GM12878 (cell line): ENCODE measurements around the gene TAS2R42. TPM values are rescaled to one million over a fixed set of nuclear protein-coding genes. Genes with fewer than 3 reads are reported as not detected.

Experiments used
- ASH2L ChIP-seq: fragments of 300-600, 200-600 bp; sonication (generic); IDR thresholded peaks from 2 replicates; pipeline ENCODE4 v1.6.1; 2017; ENCODE audit warnings: low read depth, mild to moderate bottlenecking, borderline replicate concordance
- E2F4 ChIP-seq: IDR thresholded peaks from 2 replicates; pipeline ENCODE4 v1.6.1; 2012; ENCODE audit warnings: low read depth, low read length, improper control_type of control experiment
- GABPA ChIP-seq: IDR thresholded peaks from 2 replicates; pipeline ENCODE4 v1.6.1; 2014; ENCODE audit warnings: antibody characterized with exemption, low read depth, mild to moderate bottlenecking, inconsistent platforms
- GATAD2B ChIP-seq: fragments of 450-650 bp; conservative IDR thresholded peaks from 2 replicates; pipeline ENCODE4 v1.6.1; 2017; ENCODE audit warnings: low read depth, mild to moderate bottlenecking, moderate library complexity
- IRF5 ChIP-seq: fragments of 450-650 bp; IDR thresholded peaks from 2 replicates; pipeline ENCODE4 v1.6.1; 2017; ENCODE audit warnings: borderline replicate concordance
- KLF5 ChIP-seq: fragments of 450-650 bp; IDR thresholded peaks from 2 replicates; pipeline ENCODE4 v1.6.1; 2014; ENCODE audit warnings: mild to moderate bottlenecking; ENCODE audit not compliant: partially characterized antibody
- MEF2B ChIP-seq: fragments of 450-650 bp; IDR thresholded peaks from 2 replicates; pipeline ENCODE4 v1.6.1; 2018; ENCODE audit warnings: mild to moderate bottlenecking, moderate library complexity; ENCODE audit not compliant: partially characterized antibody, poor library complexity, severe bottlenecking
- NFXL1 ChIP-seq: fragments of 450-650 bp; IDR thresholded peaks from 2 replicates; pipeline ENCODE4 v1.6.1; 2017; ENCODE audit warnings: antibody characterized with exemption, mild to moderate bottlenecking, borderline replicate concordance
- NR2F1 ChIP-seq: fragments of 450-650 bp; conservative IDR thresholded peaks from 2 replicates; pipeline ENCODE4 v1.6.1; 2017; ENCODE audit warnings: mild to moderate bottlenecking
- RFX5 ChIP-seq: IDR thresholded peaks from 2 replicates; pipeline ENCODE4 v1.6.1; 2011; ENCODE audit warnings: low read depth, low read length, improper control_type of control experiment
- SPI1 ChIP-seq: IDR thresholded peaks from 2 replicates; pipeline ENCODE4 v1.6.1; 2011; ENCODE audit warnings: low read depth, mild to moderate bottlenecking, low read length, moderate library complexity, borderline replicate concordance; ENCODE audit not compliant: insufficient read depth
- SREBF1 ChIP-seq: IDR thresholded peaks from 2 replicates; pipeline ENCODE4 v1.6.1; 2012; ENCODE audit warnings: mild to moderate bottlenecking, low read length
- ZNF384 ChIP-seq: IDR thresholded peaks from 2 replicates; pipeline ENCODE4 v1.6.1; 2012; ENCODE audit warnings: low read depth, mild to moderate bottlenecking, low read length, improper control_type of control experiment, borderline replicate concordance
- ZZZ3 ChIP-seq: IDR thresholded peaks from 2 replicates; pipeline ENCODE4 v1.6.1; 2011; ENCODE audit warnings: low read depth; ENCODE audit not compliant: control insufficient read depth, insufficient read length
- polyA plus RNA-seq, 11 experiments: library from polyadenylated mRNA; depleted of rRNA in 4 of 11; unstranded in 6 of 11; stranded (reverse) in 5 of 11; fragments of >200 nt; fragmentation: Nextera tagmentation in 4 of 11; fragmentation: Illumina TruSeq in 1 of 11; extraction: Ambion mirVana in 4 of 11; extraction: Trizol in 1 of 11; gene quantifications; 1 replicate in 1 of 11; 2 replicates in 10 of 11; pipeline versions ENCODE4 v1.2.1 to v1.2.3, GENCODE V29; 2011 to 2016; ENCODE audit warnings: inconsistent platforms in 2 of 11, missing spikeins in 2 of 11, low read depth in 1 of 11
- total RNA-seq, 4 experiments: library from RNA; depleted of rRNA in 3 of 4; stranded (reverse); fragments of >200 nt in 3 of 4; fragmentation: Illumina TruSeq in 1 of 4; extraction: Trizol in 1 of 4; gene quantifications; 2 replicates each; pipeline versions ENCODE4 v1.2.1 to v1.2.3, GENCODE V29; 2013 to 2021
- TF ChIP-seq, protein P1 (sequence below): IDR thresholded peaks from 2 replicates; pipeline ENCODE4 v1.6.1; 2011; ENCODE audit warnings: low read depth, low read length, improper control_type of control experiment, borderline replicate concordance
- TF ChIP-seq, protein P2 (sequence below): IDR thresholded peaks from 2 replicates; pipeline ENCODE4 v1.6.1; 2012; ENCODE audit warnings: improper control_type of control experiment, low read depth, low read length; ENCODE audit not compliant: insufficient replicate concordance
- TF ChIP-seq, protein P3 (sequence below): IDR thresholded peaks from 2 replicates; pipeline ENCODE4 v1.6.1; 2012; ENCODE audit warnings: low read depth, low read length, improper control_type of control experiment

Gene TAS2R42
- total and polyA plus RNA-seq, 10 of the 15 experiments (the other 5 are each of a cell fraction or from before 2014, with no cell fraction given) = not detected

GRCh38 chr12:11171145-11171968 is 15.4 kb downstream of the TAS2R42 start, which contains the start of gene SMIM10L1 (continued):
- TF ChIP-seq, protein P1, sequence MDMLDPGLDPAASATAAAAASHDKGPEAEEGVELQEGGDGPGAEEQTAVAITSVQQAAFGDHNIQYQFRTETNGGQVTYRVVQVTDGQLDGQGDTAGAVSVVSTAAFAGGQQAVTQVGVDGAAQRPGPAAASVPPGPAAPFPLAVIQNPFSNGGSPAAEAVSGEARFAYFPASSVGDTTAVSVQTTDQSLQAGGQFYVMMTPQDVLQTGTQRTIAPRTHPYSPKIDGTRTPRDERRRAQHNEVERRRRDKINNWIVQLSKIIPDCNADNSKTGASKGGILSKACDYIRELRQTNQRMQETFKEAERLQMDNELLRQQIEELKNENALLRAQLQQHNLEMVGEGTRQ = no peak
- TF ChIP-seq ASH2L = peak; percentile 97; the same call in 1 of the 2 replicates
- no peak for TF ChIP-seq SREBF1
- TF ChIP-seq, protein P2, sequence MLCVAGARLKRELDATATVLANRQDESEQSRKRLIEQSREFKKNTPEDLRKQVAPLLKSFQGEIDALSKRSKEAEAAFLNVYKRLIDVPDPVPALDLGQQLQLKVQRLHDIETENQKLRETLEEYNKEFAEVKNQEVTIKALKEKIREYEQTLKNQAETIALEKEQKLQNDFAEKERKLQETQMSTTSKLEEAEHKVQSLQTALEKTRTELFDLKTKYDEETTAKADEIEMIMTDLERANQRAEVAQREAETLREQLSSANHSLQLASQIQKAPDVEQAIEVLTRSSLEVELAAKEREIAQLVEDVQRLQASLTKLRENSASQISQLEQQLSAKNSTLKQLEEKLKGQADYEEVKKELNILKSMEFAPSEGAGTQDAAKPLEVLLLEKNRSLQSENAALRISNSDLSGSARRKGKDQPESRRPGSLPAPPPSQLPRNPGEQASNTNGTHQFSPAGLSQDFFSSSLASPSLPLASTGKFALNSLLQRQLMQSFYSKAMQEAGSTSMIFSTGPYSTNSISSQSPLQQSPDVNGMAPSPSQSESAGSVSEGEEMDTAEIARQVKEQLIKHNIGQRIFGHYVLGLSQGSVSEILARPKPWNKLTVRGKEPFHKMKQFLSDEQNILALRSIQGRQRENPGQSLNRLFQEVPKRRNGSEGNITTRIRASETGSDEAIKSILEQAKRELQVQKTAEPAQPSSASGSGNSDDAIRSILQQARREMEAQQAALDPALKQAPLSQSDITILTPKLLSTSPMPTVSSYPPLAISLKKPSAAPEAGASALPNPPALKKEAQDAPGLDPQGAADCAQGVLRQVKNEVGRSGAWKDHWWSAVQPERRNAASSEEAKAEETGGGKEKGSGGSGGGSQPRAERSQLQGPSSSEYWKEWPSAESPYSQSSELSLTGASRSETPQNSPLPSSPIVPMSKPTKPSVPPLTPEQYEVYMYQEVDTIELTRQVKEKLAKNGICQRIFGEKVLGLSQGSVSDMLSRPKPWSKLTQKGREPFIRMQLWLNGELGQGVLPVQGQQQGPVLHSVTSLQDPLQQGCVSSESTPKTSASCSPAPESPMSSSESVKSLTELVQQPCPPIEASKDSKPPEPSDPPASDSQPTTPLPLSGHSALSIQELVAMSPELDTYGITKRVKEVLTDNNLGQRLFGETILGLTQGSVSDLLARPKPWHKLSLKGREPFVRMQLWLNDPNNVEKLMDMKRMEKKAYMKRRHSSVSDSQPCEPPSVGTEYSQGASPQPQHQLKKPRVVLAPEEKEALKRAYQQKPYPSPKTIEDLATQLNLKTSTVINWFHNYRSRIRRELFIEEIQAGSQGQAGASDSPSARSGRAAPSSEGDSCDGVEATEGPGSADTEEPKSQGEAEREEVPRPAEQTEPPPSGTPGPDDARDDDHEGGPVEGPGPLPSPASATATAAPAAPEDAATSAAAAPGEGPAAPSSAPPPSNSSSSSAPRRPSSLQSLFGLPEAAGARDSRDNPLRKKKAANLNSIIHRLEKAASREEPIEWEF = no peak
- no peak for TF ChIP-seq SPI1
- no peak for TF ChIP-seq ZZZ3
- TF ChIP-seq, protein P3, sequence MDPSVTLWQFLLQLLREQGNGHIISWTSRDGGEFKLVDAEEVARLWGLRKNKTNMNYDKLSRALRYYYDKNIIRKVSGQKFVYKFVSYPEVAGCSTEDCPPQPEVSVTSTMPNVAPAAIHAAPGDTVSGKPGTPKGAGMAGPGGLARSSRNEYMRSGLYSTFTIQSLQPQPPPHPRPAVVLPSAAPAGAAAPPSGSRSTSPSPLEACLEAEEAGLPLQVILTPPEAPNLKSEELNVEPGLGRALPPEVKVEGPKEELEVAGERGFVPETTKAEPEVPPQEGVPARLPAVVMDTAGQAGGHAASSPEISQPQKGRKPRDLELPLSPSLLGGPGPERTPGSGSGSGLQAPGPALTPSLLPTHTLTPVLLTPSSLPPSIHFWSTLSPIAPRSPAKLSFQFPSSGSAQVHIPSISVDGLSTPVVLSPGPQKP = peak; percentile 32; the same call in 1 of the 2 replicates
- TF ChIP-seq IRF5 = peak; percentile 81
- no peak for TF ChIP-seq NFXL1
- peak; percentile 52; the same call in 1 of the 2 replicates for TF ChIP-seq NR2F1
- no peak for TF ChIP-seq ZNF384
- TF ChIP-seq E2F4 = 0 out of 2 replicates have a peak, but pooled peaks have one; percentile 19
- peak; percentile 86 for TF ChIP-seq GATAD2B
- TF ChIP-seq MEF2B = no peak
- peak; percentile 74 for TF ChIP-seq KLF5
- 0 out of 2 replicates have a peak, but pooled peaks have one; percentile 37 for TF ChIP-seq GABPA
- TF ChIP-seq RFX5 = no peak
